Hematopoietic multipotent progenitor cell treated with erythropoietin and hydrocortisone succinate and interleukin-3 and kit ligand, for 6 days (in vitro differentiated cells): ENCODE measurements around the gene IL2RA.
A peak's percentile ranks its signal among the peaks of the same experiment; 100 is the strongest.

Source experiments
- DNase-seq: peaks from one replicate; pipeline ENCODE4 v3.0.0-alpha.2; 2015

IL2RA gene

GRCh38 chr10:6037422-6037821 is 24.7 kb downstream of the IL2RA start:
- no peak for DNase-seq

DNA sequence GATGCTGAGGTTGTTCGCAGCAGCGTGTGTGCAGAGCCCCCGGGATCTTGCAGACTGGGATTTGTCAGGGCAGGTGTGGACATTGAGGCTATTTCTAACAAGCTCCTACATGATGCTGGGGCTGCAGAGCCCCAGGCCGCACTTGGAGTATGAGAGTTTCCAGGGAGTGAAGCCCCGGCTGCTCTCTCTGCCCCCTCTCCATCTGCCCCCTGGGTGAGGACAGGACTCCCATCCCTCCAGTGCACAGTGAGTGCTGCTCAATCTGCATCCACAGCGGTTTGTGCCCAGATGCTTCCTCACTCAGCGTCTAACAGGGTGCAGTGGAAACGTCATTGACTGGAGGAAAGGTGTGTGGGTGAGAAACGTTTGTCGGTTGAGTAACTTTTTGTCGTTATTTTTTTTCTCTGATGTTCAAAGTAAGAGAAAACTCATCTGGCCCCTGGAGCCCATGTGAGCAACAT is 25.3 kb downstream of the IL2RA start:
- no peak for DNase-seq

DNA sequence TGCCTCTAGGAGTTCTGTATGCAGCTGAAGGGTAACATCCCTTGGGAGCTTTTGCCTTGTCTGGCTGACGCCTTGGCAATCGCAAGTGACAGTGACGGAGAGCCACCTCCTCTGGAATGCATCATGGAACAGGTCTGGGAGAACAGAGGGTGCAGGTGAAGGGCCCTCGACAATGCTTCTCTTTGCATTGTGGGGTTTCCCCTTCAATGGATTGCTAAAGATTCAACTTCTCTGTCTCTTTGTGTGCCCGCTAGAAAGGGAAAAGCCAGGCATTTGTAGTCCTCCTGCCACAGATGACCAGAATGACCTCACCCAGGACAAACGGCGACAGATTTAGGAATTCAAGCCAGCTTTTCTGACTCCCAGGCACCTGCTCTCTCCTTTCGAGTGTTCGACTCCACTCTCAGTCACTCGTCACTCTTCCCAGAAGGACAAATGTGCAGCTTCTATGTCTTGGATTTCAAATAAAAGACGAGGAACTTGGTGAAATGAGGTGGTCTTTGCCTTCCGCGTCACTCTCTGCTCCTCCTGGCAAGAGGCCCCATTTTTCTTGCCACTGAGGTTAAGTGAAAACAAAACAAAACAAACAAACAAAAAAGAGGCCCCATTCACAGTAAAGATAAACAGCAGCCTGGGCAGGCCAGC is 26.1 kb downstream of the IL2RA start:
- no peak for DNase-seq

DNA sequence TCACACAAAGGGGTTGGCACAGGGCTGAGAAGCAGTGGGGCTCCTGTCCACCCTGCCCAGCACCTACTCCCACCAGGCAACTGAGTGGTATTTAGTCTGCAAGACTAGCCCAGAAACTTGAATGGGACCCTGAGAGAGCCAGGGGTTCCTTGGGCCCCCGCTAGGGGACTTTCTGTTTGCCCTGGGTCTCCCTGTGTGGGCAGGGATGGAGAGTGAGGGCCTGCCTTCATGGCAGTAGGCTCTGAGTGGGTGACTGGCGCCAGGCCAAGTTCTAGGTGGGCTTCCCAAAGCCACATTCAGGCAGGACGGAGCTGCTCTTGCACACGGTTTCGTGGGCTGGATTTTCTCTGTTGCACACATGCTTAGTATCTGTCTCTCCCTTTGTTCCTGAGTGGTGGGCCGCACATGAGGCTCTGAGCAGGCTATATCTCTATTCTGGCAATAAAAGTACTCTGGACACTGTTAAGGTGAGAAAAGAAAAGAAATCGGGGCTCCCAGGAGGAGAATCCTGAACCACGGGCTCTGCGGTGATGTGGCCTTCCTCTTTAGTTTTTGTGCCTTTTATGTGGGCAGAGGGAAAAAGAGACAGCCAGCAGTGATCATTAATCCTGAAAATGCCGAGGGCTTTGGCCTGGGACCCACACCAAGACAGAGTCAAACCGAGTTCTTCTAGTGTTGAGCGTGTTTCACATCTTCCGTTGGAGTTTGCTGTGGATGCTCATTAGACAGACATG is 26.9 kb downstream of the IL2RA start:
- no peak for DNase-seq

GRCh38 chr10:6034371-6034770 is 27.8 kb downstream of the IL2RA start:
- no peak for DNase-seq

- no peak for DNase-seq
These were observed 28.2 kb downstream of the IL2RA start for GRCh38 chr10:6033954-6034353.

GRCh38 chr10:6030940-6031339 is 31.2 kb downstream of the IL2RA start:
- no peak for DNase-seq

- no peak for DNase-seq
These were observed 31.9 kb downstream of the IL2RA start for GRCh38 chr10:6030217-6030616.

- DNase-seq, result no peak
These were observed 34.2 kb downstream of the IL2RA start for GRCh38 chr10:6027929-6028328.

- DNase-seq, result no peak
These were observed 36.4 kb downstream of the IL2RA start for GRCh38 chr10:6025683-6026255.

GRCh38 chr10:6024334-6024682 is 37.9 kb downstream of the IL2RA start:
- no peak for DNase-seq

DNA sequence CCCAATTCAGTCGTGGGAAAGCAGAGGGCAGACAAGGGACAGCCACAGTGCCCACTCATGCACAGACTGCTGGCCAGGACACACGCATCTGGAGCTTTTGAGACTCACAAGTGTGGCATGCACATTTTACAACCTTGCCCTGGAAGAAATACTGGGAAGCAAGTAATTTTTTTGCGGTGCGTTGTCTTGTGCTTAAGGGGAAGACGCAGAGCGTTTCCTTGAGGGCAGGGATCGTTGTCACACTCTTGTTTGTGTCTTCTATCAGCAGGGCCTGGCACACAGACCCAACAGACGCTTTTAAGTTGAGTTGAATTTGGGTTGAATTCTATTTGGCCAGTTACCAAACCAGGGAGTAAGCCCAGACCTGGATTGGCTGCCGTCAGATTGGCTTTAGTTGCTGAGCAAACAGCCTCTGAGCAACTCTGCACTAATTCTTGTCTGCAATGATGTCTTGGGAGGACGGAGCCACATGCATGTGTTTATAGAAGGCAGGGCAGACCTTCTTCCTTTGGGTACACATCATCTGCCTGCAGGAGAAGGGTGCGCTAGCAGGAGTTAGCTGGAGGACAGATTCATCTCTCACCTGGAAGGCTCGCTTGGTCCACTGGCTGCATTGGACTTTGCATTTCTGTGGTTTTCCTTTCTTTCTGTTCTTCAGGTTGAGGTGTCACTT is 38.4 kb downstream of the IL2RA start:
- no peak for DNase-seq

- no peak for DNase-seq
These were observed 39.5 kb downstream of the IL2RA start for GRCh38 chr10:6022660-6023059.

DNA sequence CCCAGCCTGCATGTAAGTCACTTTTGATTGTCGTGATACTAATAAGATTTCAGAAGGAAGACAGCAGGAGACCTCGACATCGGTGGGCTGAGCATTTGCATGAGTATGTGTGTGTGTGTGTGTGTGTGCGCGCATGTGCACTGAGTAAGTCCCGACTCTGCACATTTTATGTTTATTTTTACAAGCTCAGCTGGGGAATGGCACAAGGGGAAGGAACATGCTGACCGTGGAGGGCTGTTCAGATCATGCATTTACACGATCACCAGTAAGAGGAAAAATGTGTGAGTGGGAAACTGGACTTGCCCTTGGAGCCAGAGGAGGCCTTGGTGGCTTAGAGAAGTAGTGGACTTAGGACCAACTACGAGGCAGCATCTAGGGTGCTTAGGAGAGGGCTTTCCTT is 41.3 kb downstream of the IL2RA start:
- DNase-seq, result no peak

- DNase-seq, result no peak
These were observed 42.4 kb downstream of the IL2RA start for GRCh38 chr10:6019796-6020195.

DNA sequence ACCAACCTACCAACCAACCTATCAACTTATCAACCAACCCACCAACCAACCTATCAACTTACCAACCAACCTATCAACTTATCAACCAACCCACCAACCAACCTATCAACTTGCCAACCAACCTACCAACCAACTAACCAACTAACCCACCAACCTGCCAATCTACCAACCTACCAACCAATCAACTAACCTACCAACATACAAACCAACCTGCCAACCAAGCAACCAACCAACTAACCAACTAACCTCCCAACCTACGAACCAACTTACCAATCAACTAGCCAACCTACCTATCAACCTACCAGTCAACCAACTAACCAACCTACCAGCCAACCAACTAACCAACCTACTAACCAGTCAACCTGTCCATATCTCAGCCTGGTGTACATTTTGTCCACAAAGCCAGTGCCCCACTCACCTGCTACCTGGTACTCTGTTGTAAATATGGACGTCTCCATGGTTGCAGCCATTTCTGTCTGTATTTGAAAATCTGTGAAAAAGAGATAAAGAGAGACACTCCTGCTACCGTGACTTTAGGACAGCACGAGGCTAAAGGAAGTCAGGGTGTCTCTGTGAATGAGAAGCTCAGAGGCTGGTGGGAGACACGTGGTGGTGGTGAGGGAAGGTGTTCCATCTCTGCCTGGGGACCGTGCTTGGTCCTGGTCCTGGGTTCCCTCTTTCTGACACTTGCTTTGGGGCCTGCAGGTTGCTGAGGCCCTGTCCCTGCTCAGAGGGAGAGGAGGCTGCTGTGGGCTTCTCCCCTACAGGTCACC is 43.0 kb downstream of the IL2RA start:
- no peak for DNase-seq

DNA sequence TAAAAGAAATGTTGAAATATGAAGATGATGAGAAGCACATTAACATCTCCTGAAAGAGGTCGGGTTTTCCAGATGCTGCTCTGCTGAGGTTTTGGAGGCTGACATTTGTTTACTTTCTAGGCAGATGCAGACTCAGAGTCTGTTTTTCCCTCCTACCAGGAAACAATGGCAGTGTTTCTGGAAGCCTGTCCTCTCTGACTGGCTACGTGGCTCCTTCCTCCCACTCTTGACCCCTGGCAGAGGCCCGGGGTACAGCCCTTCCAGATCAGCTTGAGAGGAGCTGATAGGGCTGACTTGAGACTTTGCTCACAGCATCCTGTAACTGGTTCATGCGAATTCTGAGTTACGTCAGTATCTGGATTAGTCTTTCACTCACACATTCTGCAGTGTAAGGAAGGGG is 43.7 kb downstream of the IL2RA start:
- no peak for DNase-seq

DNA sequence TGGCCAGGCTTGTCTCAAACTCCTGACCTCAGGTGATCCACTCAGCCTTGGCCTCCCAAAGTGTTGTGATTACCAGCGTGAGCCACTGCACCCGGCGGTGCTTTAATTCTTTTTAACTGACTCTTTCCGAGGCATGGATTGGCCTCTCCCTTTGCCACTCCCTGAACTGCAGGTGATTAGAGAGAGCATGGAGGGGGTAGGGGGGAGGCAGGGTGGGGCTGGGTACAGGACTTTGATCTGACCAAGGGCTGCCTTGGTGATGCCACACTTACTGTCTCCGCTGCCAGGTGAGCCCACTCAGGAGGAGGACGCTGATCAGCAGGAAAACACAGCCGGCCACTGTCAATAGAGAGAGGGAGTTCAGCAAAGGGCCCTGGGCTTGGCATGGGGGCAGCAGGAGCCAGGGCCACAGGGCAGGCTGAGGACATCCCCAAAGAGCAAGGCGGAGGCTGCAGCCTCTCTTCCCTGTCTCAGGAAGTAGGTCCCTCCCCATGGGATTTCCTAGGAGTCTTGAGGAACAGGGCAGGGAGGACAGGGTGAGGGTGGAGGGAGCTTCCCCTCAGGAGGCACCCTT is 44.3 kb downstream of the IL2RA start:
- no peak for DNase-seq

DNA sequence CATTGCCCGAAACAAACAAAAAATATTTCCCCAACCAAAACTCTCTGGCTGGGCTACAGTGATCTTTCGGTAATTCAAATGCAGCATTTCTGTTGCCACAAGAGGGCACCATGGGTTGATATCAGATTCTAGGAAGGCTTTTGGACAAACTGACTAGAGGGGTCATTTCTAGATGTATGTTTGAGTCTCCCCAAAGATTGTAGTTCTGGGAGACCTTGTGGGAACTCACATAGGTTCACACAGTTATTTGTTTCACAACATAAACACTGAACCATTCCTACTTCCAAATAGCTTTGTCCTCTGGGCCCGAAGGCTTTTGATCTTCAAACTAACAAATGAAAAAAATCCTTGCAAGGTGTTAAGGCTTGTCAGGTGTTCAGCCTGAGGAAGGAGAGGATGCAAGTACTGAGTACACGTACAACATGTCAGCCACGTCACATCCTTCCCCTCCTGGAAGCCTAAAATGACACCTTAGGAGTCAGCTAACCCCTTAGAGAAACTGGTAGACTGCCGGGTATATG is 47.9 kb downstream of the IL2RA start:
- peak; percentile 90 for DNase-seq

DNA sequence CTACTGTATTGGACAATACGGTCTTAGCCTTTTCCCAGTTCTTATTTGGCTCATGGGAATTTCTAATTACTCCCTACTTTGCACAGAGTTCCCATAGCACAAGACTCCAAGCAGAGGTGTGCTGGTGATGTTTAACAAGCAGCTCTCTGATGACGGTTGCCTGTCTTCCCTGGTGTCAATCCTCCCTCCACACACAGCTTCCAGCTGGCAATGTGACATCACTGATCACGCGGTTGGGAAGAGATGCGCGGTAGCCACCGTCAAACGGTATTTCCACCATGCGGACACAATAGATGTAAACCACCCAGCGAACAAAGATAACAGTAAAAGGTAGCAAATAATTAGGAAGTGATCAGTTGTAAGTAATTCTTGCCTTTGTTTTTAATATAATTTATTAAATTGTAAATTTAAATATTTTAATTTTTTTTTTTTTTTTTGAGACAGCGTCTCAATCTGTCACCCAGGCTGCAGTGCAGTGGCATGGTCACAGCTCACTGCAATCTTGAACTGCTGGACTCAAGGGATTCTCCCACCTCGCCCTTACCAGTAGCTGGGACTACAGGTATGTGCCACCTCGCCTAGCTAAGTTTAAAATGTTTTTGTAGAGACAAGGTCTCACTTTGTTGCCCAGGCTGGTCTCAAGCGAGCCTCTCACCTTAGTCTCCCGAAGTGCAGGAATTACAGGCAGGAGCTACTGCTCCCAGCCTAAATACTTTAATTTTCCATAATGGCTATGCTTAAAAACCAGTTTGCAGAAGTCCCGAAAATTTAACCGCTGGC is 48.6 kb downstream of the IL2RA start:
- DNase-seq, result no peak

GRCh38 chr10:6012121-6012905 is 49.9 kb downstream of the IL2RA start:
- DNase-seq, result no peak
